Right lung (tissue), 5 donors: Measurements from ENCODE around the gene DDIT4. TPM values are rescaled to one million over a fixed set of nuclear protein-coding genes. Genes with fewer than 3 reads are reported as not detected.

Source experiments
- DNase-seq, 2 donors: peaks; one replicate each; pipeline ENCODE4 v3.0.0-alpha.2; 2013
- polyA plus RNA-seq, 5 donors: library from polyadenylated mRNA; unstranded; fragments of 120-200 nt; gene quantifications; one replicate each; pipeline versions ENCODE4 v1.2.1 to v1.2.3, GENCODE V29; 2013; ENCODE audit warnings: inconsistent platforms in 1 of 5, low replicate concordance in 1 of 5; ENCODE audit not compliant: insufficient read length in 5 of 5, insufficient read depth in 1 of 5

DDIT4 gene
- polyA plus RNA-seq, 5 donors: 40.3 to 97.6 (median 57.5) TPM

GRCh38 chr10:72315611-72316385, 42.1 kb downstream of the DDIT4 start:
- peak; percentile 80 to 83 for DNase-seq

GRCh38 chr10:72316386-72316700, 42.6 kb downstream of the DDIT4 start:
- no peak for DNase-seq

- DNase-seq: no peak
Observed at GRCh38 chr10:72316748-72317435, 43.2 kb downstream of the DDIT4 start.

GRCh38 chr10:72318418-72319262, 44.9 kb downstream of the DDIT4 start:
- no peak for DNase-seq

- peak; percentile 95 to 96 for DNase-seq
Observed at GRCh38 chr10:72319416-72320254, 45.9 kb downstream of the DDIT4 start.

GRCh38 chr10:72320676-72321247, 47.0 kb downstream of the DDIT4 start:
- DNase-seq: no peak

- no peak for DNase-seq
Observed at GRCh38 chr10:72321248-72322029, 47.7 kb downstream of the DDIT4 start.

- no peak for DNase-seq
Observed at GRCh38 chr10:72322030-72322279, 48.2 kb downstream of the DDIT4 start.

- no peak for DNase-seq
Observed at GRCh38 chr10:72322280-72323058, 48.7 kb downstream of the DDIT4 start.

- DNase-seq: no peak
Observed at GRCh38 chr10:72323108-72323749, 49.5 kb downstream of the DDIT4 start.

- no peak for DNase-seq
Observed at GRCh38 chr10:72323771-72324191, 50.1 kb downstream of the DDIT4 start.

Other genes starting within 250 kb of the DDIT4 start
- gene SPOCK2, start 185.4 kb upstream of the DDIT4 start, polyA plus RNA-seq: 10 to 100 TPM in 1 of 5 donors, 1 to 10 TPM in 4; 4.7 to 11.0 (median 8.8) TPM
- gene ANAPC16, start 57.9 kb upstream of the DDIT4 start, polyA plus RNA-seq: 100 to 1,000 TPM; 151 to 169 (median 155) TPM
- 10 to 100 TPM; 32.3 to 46.1 (median 40.9) TPM for gene ASCC1, start 57.6 kb upstream of the DDIT4 start, polyA plus RNA-seq
- 10 to 100 TPM; 23.9 to 28.6 (median 26.3) TPM for gene DNAJB12, start 81.0 kb downstream of the DDIT4 start, polyA plus RNA-seq